HepG2 (cell line): Measurements from ENCODE around the gene CMIP. TPM values are rescaled to one million over a fixed set of nuclear protein-coding genes. Genes with fewer than 3 reads are reported as not detected.
A peak's percentile ranks its signal among the peaks of the same experiment; 100 is the strongest.

Source experiments
- ATAC-seq: fragments of 200-7000 bp; cut with Tn5 transposase; 3 replicates; pipeline ENCODE4 v1.9.1; 2020; ENCODE audit warnings: mild to moderate bottlenecking, moderate library complexity
- BruUV-seq: library from RNA; stranded (reverse); fragments of 400-500 nt; replicated peaks from 2 replicates; lab custom pipeline; 2021; lab: Mats Ljungman, UMichigan
- CTCF ChIA-PET: fragments of 300-600 bp; formaldehyde crosslinking; extraction: SDS; loops from one replicate; lab custom pipeline; 2021; ENCODE audit warnings: low total read pairs, inconsistent platforms, low intra/inter-chr PET ratio; lab: Yijun Ruan, JAX
- POLR2A ChIA-PET: fragments of 350-600 bp; sonication (Branson Sonifier 250); formaldehyde crosslinking; loops from one replicate; lab custom pipeline; 2020; ENCODE audit warnings: antibody characterized with exemption, inconsistent platforms; lab: Yijun Ruan, JAX
- DNase-seq: peaks from one replicate; pipeline ENCODE4 v3.0.0-alpha.2; 2015; ENCODE audit warnings: low spot score
- FAIRE-seq: peaks from 3 replicates; lab custom pipeline; 2011; peaks lifted over from hg19 to GRCh38; lab: Jason Lieb, UNC
- H2AFZ ChIP-seq: one replicate; pipeline ENCODE4 v1.6.1; 2011; ENCODE audit warnings: low read length, inconsistent platforms
- H3K27ac ChIP-seq: fragments of 300-600 bp; 3 replicates; pipeline ENCODE4 v1.8.0; 2011; ENCODE audit warnings: mixed run types, mild to moderate bottlenecking, mixed read lengths, low read length, inconsistent platforms; ENCODE audit not compliant: insufficient read depth; ENCODE audit errors: extremely low read length
- H3K27me3 ChIP-seq, 2 experiments: fragments of 200-600 bp in 1 of 2; 2 replicates in 1 of 2; 3 replicates in 1 of 2; pipeline versions ENCODE4 v1.6.0 to v1.8.0; 2011; ENCODE audit warnings: low read length in 2 of 2, mild to moderate bottlenecking in 2 of 2, moderate library complexity in 2 of 2, inconsistent platforms in 1 of 2; ENCODE audit not compliant: insufficient read depth in 2 of 2, control insufficient read depth in 1 of 2
- H3K36me3 ChIP-seq, 2 experiments: fragments of 200-600 bp in 1 of 2; replicated peaks in 1 of 2; 2 replicates in 1 of 2; 3 replicates in 1 of 2; pipeline versions ENCODE4 v1.5.1 to v1.8.0; 2011; ENCODE audit warnings: low read length in 2 of 2, inconsistent platforms in 1 of 2; ENCODE audit not compliant: insufficient read depth in 2 of 2, control insufficient read depth in 1 of 2
- H3K4me1 ChIP-seq: 2 replicates; pipeline ENCODE4 v1.5.1; 2012; ENCODE audit warnings: low read length, inconsistent platforms; ENCODE audit not compliant: insufficient read depth
- H3K4me2 ChIP-seq: 2 replicates; pipeline ENCODE4 v1.6.0; 2011; ENCODE audit warnings: low read depth, low read length, inconsistent platforms
- H3K4me3 ChIP-seq, 3 experiments: fragments of 200-600 bp in 1 of 3; sonication (generic), shearing (Covaris generic) in 1 of 3; replicated peaks in 1 of 3; 2 replicates each; pipeline ENCODE4 v1.5.1; 2011 to 2016; ENCODE audit warnings: low read length in 3 of 3, inconsistent platforms in 2 of 3, low read depth in 2 of 3, mild to moderate bottlenecking in 2 of 3, control low read depth in 1 of 3, mixed read lengths in 1 of 3; ENCODE audit not compliant: insufficient read depth in 1 of 3
- H3K79me2 ChIP-seq: one replicate; pipeline ENCODE4 v1.6.1; 2011; ENCODE audit warnings: low read length, inconsistent platforms; ENCODE audit not compliant: insufficient read depth
- H3K9ac ChIP-seq: 2 replicates; pipeline ENCODE4 v1.6.0; 2011; ENCODE audit warnings: mild to moderate bottlenecking, low read depth, low read length, inconsistent platforms; ENCODE audit not compliant: insufficient read depth
- H3K9me3 ChIP-seq: 2 replicates; pipeline ENCODE4 v1.5.1; 2012; ENCODE audit warnings: mild to moderate bottlenecking, low read length
- H4K20me1 ChIP-seq: 2 replicates; pipeline ENCODE4 v1.6.0; 2011; ENCODE audit warnings: inconsistent platforms, mild to moderate bottlenecking, low read length, moderate library complexity; ENCODE audit not compliant: insufficient read depth
- AGO2 ChIP-seq: fragments of 200-400 bp; formaldehyde crosslinking; optimal IDR thresholded peaks from 2 replicates; pipeline ENCODE3; 2017; ENCODE audit warnings: mild to moderate bottlenecking, low read depth, low read length, moderate library complexity
- BATF2 ChIP-seq: sonication (generic); formaldehyde crosslinking; IDR thresholded peaks from 2 replicates; pipeline ENCODE4 v1.8.0; 2022; ENCODE audit warnings: mild to moderate bottlenecking, missing genetic modification reagents, moderate library complexity
- FOXP1 ChIP-seq, 2 experiments: fragments of 450-650 bp in 1 of 2; IDR thresholded peaks; 2 replicates each; pipeline ENCODE4 v1.6.1; 2017 to 2018; ENCODE audit warnings: antibody characterized with exemption in 1 of 2
- HNF4G ChIP-seq, 2 experiments: sonication (generic) in 1 of 2; formaldehyde crosslinking in 1 of 2; IDR thresholded peaks; 2 replicates each; pipeline versions ENCODE4 v1.4.0 to v1.6.1; 2011 to 2020; ENCODE audit warnings: borderline replicate concordance in 2 of 2, low read depth in 2 of 2, mild to moderate bottlenecking in 2 of 2, low read length in 1 of 2, missing genetic modification reagents in 1 of 2, moderate library complexity in 1 of 2
- ZMYM4 ChIP-seq: sonication (generic); formaldehyde crosslinking; IDR thresholded peaks from 2 replicates; pipeline ENCODE4 v1.8.1; 2023; ENCODE audit warnings: mild to moderate bottlenecking, missing genetic modification reagents
- ZNF816 ChIP-seq: sonication (generic); formaldehyde crosslinking; IDR thresholded peaks from 2 replicates; pipeline ENCODE4 v1.8.0; 2022; ENCODE audit warnings: missing genetic modification reagents, mild to moderate bottlenecking, borderline replicate concordance
- WGBS: methylation state at CpG from one replicate; pipeline ENCODE4 v1.1.6; 2017; ENCODE audit warnings: low lambda C conversion rate; 5-methylcytosine and 5-hydroxymethylcytosine counted together
- in situ Hi-C: cut with HindIII; loops from 2 replicates; pipeline ENCODE4 v1.10.0; 2017; ENCODE audit warnings: low pct_unique_long_range_greater_than_20kb; ENCODE audit not compliant: extremely low pct_ligation_motif_present
- intact Hi-C: fragments of 100-400 bp; cut with micrococcal nuclease; formaldehyde crosslinking; loops from one replicate; pipeline ENCODE4 v1.10.0; 2022; ENCODE audit not compliant: unreplicated experiment
- polyA plus RNA-seq, 8 experiments: library from polyadenylated mRNA; depleted of rRNA in 3 of 8; stranded (reverse) in 7 of 8; unstranded in 1 of 8; fragments of >200 nt; fragmentation: Illumina TruSeq in 4 of 8; extraction: Trizol in 4 of 8; gene quantifications; 2 replicates each; pipeline versions ENCODE4 v1.2.1 to v1.2.3, GENCODE V29; 2011 to 2016; ENCODE audit warnings: low read depth in 4 of 8, missing spikeins in 1 of 8, mixed read lengths in 1 of 8; ENCODE audit not compliant: insufficient read depth in 1 of 8
- total RNA-seq, 5 experiments: library from RNA; depleted of rRNA; stranded (reverse); fragments of >200 nt; fragmentation: Illumina TruSeq; extraction: Trizol; gene quantifications; 2 replicates each; pipeline ENCODE4 v1.2.3, GENCODE V29; 2016; ENCODE audit warnings: low read depth in 1 of 5
- TF ChIP-seq, protein P1 (sequence below): IDR thresholded peaks from 2 replicates; pipeline ENCODE4 v1.6.1; 2018; ENCODE audit warnings: missing genetic modification reagents
- TF ChIP-seq, protein P2 (sequence below): sonication (generic); formaldehyde crosslinking; IDR thresholded peaks from 2 replicates; pipeline ENCODE4 v1.4.0; 2020; ENCODE audit warnings: mild to moderate bottlenecking, missing genetic modification reagents

The CMIP gene
- total and polyA plus RNA-seq, 2 of the 13 experiments (the other 11 are each of a cell fraction or from before 2014, with no cell fraction given): 10.9 to 18.1 TPM

- FAIRE-seq (no peak), DNase-seq (no peak), ATAC-seq (no peak)
- TF ChIP-seq, protein P1, sequence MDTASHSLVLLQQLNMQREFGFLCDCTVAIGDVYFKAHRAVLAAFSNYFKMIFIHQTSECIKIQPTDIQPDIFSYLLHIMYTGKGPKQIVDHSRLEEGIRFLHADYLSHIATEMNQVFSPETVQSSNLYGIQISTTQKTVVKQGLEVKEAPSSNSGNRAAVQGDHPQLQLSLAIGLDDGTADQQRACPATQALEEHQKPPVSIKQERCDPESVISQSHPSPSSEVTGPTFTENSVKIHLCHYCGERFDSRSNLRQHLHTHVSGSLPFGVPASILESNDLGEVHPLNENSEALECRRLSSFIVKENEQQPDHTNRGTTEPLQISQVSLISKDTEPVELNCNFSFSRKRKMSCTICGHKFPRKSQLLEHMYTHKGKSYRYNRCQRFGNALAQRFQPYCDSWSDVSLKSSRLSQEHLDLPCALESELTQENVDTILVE: no peak
- peak; percentile 59 for TF ChIP-seq AGO2
- TF ChIP-seq, protein P2, sequence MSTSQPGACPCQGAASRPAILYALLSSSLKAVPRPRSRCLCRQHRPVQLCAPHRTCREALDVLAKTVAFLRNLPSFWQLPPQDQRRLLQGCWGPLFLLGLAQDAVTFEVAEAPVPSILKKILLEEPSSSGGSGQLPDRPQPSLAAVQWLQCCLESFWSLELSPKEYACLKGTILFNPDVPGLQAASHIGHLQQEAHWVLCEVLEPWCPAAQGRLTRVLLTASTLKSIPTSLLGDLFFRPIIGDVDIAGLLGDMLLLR (CRISPR knock-in tag): no peak
- no peak for TF ChIP-seq HNF4G (IDR thresholded peaks at IDR 0.05; ENCODE audit: borderline replicate concordance, low read depth, low read length)
- no peak for TF ChIP-seq HNF4G (CRISPR knock-in tag; IDR thresholded peaks at IDR 0.05; ENCODE audit: borderline replicate concordance, low read depth)
- no peak for TF ChIP-seq BATF2 (CRISPR knock-in tag)
- TF ChIP-seq ZMYM4: no peak
- no peak for TF ChIP-seq FOXP1 (IDR thresholded peaks at IDR 0.05)
- no peak for TF ChIP-seq FOXP1 (CRISPR knock-in tag; IDR thresholded peaks at IDR 0.05)
- TF ChIP-seq ZNF816 (CRISPR knock-in tag): no peak
- Histone ChIP-seq H3K4me1 (peaks cover under 1% of the 10 kb centered on the region), H3K4me2 (no peak overlapping the region), H3K27me3 (no peaks in the 10 kb centered on the region), H3K9ac (no peak overlapping the region), H3K27ac (no peak overlapping the region), H3K36me3 (peaks cover 48 to 96% of the 10 kb centered on the region in 2 experiments), H2AFZ (no peak overlapping the region), H4K20me1 (peaks cover 6% of the 10 kb centered on the region; the same call in 1 of the 2 replicates), H3K4me3 (no peak overlapping the region), H3K79me2 (no peaks in the 10 kb centered on the region), H3K9me3 (no peaks in the 10 kb centered on the region)
- in situ Hi-C loops (no loop called here), intact Hi-C loops (no loop called here)
- ChIA-PET CTCF (no interaction called here), POLR2A (no interaction called here)
- 100% methylated on average over 11 of the region's 14 CpGs for WGBS
- BruUV-seq: no TSS peak
Measured at GRCh38 chr16:81661082-81661481, 216.5 kb downstream of the CMIP start.
